Ascending aorta (tissue), 2 donors: ENCODE measurements around the gene NPTX1. TPM values are rescaled to one million over a fixed set of nuclear protein-coding genes. Genes with fewer than 3 reads are reported as not detected.

Experiments used
- DNase-seq, 2 donors: peaks; one replicate each; pipeline ENCODE4 v3.0.0-alpha.2; 2019; ENCODE audit warnings: low spot score in 2 of 2
- H3K27ac ChIP-seq, 2 donors: fragments of 200-600 bp; sonication (generic); one replicate each; pipeline ENCODE4 v1.5.1; 2016 to 2017; ENCODE audit warnings: mild to moderate bottlenecking in 1 of 2
- H3K27me3 ChIP-seq: fragments of 200-600 bp; sonication (generic); one replicate; pipeline ENCODE4 v1.5.1; 2017
- H3K36me3 ChIP-seq, 2 donors: fragments of 200-600 bp; sonication (generic); one replicate each; pipeline ENCODE4 v1.5.1; 2016
- H3K4me1 ChIP-seq, 2 donors: fragments of 200-600 bp; sonication (generic); one replicate each; pipeline ENCODE4 v1.5.1; 2016 to 2017; ENCODE audit warnings: mild to moderate bottlenecking in 1 of 2
- H3K4me3 ChIP-seq, 2 donors: fragments of 200-600 bp; sonication (generic); one replicate each; pipeline ENCODE4 v1.5.1; 2016 to 2017; ENCODE audit warnings: mild to moderate bottlenecking in 1 of 2
- H3K9me3 ChIP-seq, 2 donors: fragments of 200-600 bp; sonication (generic); one replicate each; pipeline ENCODE4 v1.5.1; 2016
- CTCF ChIP-seq, 3 experiments: fragments of 200-600 bp in 2 of 3; fragments of 450-650 bp in 1 of 3; sonication (generic) in 2 of 3; IDR thresholded peaks; one replicate each; pipeline ENCODE4 v1.5.1; 2016 to 2019; ENCODE audit warnings: antibody characterized with exemption in 3 of 3, mild to moderate bottlenecking in 1 of 3, moderate library complexity in 1 of 3
- intact Hi-C: fragments of 100-400 bp; cut with DNase I; formaldehyde crosslinking; loops from one replicate; pipeline ENCODE4 v1.15.1; 2023
- total RNA-seq: library from RNA; depleted of rRNA; stranded (reverse); fragments of >200 nt; gene quantifications from one replicate; pipeline ENCODE4 v1.1.0, GENCODE V29; 2016

The NPTX1 gene
- total RNA-seq, 1 donor from 2014 or later, result not detected

DNA sequence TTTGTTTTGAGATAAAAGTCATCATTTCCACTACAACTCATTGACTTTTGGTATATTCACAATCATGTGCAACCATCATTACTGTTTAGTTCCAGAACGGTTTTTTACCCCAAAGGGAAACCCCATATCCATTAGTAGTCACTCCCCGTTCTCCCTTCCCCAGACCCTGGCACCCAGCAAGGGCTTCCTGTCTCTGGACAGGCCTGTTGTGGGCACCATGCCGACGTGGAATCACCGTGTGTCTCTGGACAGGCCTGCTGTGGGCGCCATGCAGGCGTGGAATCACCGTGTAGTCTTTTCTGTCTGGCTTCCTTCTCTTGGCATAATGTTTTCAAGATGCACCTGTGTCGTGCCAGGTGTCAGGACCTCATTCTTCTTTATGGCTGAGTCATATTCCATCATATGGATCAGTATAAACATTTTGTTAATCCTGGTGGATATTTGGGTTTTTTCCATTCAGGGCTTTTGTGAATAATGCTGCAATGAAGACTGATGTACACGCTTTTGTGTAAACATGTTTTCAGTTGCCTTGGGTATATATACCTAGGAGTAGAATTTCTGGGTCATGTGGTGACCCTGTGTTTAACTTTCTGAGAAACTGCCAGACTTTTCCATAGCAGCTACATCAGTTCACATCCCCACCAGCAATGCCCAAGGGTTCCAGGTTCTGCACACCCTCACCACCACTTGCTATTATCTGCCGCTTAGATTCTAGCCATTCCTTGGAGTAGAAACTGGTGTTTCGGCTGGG, 42.3 kb downstream of the NPTX1 start:
- no peak for TF ChIP-seq CTCF (IDR thresholded peaks at IDR 0.05)
- Histone ChIP-seq H3K9me3 (no peaks in the 10 kb centered on the region), H3K36me3 (peaks cover 0 to 13% of the 10 kb centered on the region in 2 donors), H3K27me3 (no peaks in the 10 kb centered on the region), H3K27ac (no peak overlapping the region), H3K4me3 (no peak overlapping the region), H3K4me1 (peaks cover 10 to 17% of the 10 kb centered on the region in 2 donors)
- no peak for DNase-seq
- intact Hi-C loops, result no loop called here

GRCh38 chr17:80432961-80433550, 43.4 kb downstream of the NPTX1 start:
- no peak overlapping the region for H3K27ac ChIP-seq
- no peaks in the 10 kb centered on the region for H3K27me3 ChIP-seq
- H3K4me3 ChIP-seq, result no peak overlapping the region
- no peak for DNase-seq
- no peaks in the 10 kb centered on the region for H3K9me3 ChIP-seq
- intact Hi-C loops, result no loop called here
- H3K36me3 ChIP-seq, result peaks cover 0 to 24% of the 10 kb centered on the region in 2 donors
- TF ChIP-seq CTCF (IDR thresholded peaks at IDR 0.05), result no peak
- H3K4me1 ChIP-seq, result peaks cover 5 to 7% of the 10 kb centered on the region in 2 donors

- intact Hi-C loops, result no loop called here
Observed at GRCh38 chr17:80432350-80432955, 44.0 kb downstream of the NPTX1 start.

DNA sequence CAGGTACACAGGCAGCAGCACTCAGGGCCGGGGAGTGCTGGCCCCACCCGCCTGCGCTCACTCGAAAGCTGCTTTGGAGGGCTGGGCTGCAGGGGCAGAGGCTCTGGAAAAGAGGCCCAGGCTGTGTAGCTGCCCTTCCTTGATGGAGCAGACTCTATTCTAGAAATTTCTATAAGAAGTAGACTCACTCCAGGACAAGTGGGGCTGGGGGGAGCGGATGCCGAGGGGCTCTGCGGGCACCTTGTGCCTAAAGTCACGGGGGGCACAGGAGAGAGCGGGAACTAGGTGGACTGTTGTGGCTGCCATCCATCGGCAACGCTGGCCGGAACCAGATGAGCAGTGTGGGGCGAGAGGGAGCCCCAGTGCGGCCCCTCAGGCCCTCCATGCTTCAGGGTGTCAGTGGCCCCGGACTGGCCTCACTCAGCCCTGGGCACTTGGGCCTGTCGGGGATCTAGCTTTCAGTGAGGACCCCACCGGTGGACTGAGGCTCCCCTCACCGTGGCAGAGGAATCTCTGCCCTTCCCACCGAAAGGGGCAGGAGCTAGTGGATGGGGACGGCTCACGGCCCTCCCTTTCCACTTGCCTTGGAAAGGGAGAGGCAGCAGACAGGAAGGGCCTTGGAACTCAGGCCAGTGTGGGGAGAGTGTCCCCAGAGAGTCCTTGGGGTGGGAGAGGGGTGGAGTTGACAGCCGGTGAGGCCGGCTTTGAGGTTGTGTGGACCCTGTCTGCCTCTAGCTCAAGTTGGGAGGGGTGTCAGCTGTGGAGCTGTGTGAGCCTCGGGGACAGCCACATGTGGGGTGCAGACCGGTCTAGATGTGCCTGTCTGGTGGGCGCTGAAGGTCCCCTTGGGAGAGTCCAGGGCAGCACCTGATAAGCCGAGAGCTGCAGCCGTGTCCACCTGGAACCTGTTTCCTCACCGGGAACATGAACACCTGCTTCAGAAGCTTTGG, 44.9 kb downstream of the NPTX1 start:
- intact Hi-C loops, result no loop called here
- peaks cover 0 to 2% of the 10 kb centered on the region in 2 donors for H3K4me1 ChIP-seq
- no peak overlapping the region for H3K27ac ChIP-seq
- no peaks in the 10 kb centered on the region for H3K9me3 ChIP-seq
- H3K27me3 ChIP-seq, result no peaks in the 10 kb centered on the region
- peaks cover 0 to 26% of the 10 kb centered on the region in 2 donors for H3K36me3 ChIP-seq
- TF ChIP-seq CTCF (IDR thresholded peaks at IDR 0.05), result no peak
- no peak for DNase-seq
- no peak overlapping the region for H3K4me3 ChIP-seq

More at GRCh38 chr17:80432350-80432955, 44.0 kb downstream of the NPTX1 start:
- no peak for DNase-seq
- Histone ChIP-seq H3K36me3 (peaks cover 0 to 26% of the 10 kb centered on the region in 2 donors), H3K4me1 (peaks cover 0 to 4% of the 10 kb centered on the region in 2 donors), H3K4me3 (no peak overlapping the region), H3K9me3 (no peaks in the 10 kb centered on the region), H3K27me3 (no peaks in the 10 kb centered on the region), H3K27ac (no peak overlapping the region)
- no peak for TF ChIP-seq CTCF (IDR thresholded peaks at IDR 0.05)
